ENCODE measurements around the gene ERVK3-1. TPM values are rescaled to one million over a fixed set of nuclear protein-coding genes. Genes with fewer than 3 reads are reported as not detected.

ERVK3-1 gene
- total RNA-seq, 1 donor from 2014 or later: 40.4 TPM

- H3K4me3 ChIP-seq (ENCODE audit: low read depth, low read length): no peak overlapping the region
- no peak for DNase-seq (ENCODE audit: low read depth)
- TF ChIP-seq CTCF (conservative IDR thresholded peaks at IDR 0.05; ENCODE audit: low read depth, low read length): no peak
Measured at GRCh38 chr19:58355215-58355796, 50.1 kb downstream of the ERVK3-1 start.

GRCh38 chr19:58355908-58356765 lies 51.0 kb downstream of the ERVK3-1 start:
- TF ChIP-seq CTCF (conservative IDR thresholded peaks at IDR 0.05; ENCODE audit: low read depth, low read length): no peak
- H3K4me3 ChIP-seq (ENCODE audit: low read depth, low read length): no peak overlapping the region
- no peak for DNase-seq (ENCODE audit: low read depth)

- DNase-seq (ENCODE audit: low read depth): no peak
- no peak overlapping the region for H3K4me3 ChIP-seq (ENCODE audit: low read depth, low read length)
- TF ChIP-seq CTCF (conservative IDR thresholded peaks at IDR 0.05; ENCODE audit: low read depth, low read length): no peak
Measured at GRCh38 chr19:58356766-58357480, 51.7 kb downstream of the ERVK3-1 start.

- no peak for DNase-seq (ENCODE audit: low read depth)
- TF ChIP-seq CTCF (conservative IDR thresholded peaks at IDR 0.05; ENCODE audit: low read depth, low read length): no peak
- no peak overlapping the region for H3K4me3 ChIP-seq (ENCODE audit: low read depth, low read length)
Measured at GRCh38 chr19:58357481-58358145, 52.4 kb downstream of the ERVK3-1 start.

GRCh38 chr19:58361900-58362271 lies 56.7 kb downstream of the ERVK3-1 start:
- no peak for DNase-seq (ENCODE audit: low read depth)
- TF ChIP-seq CTCF (conservative IDR thresholded peaks at IDR 0.05; ENCODE audit: low read depth, low read length): peak; percentile 12
- H3K4me3 ChIP-seq (ENCODE audit: low read depth, low read length): peak overlapping the region; percentile 80

GRCh38 chr19:58362272-58362994 lies 57.3 kb downstream of the ERVK3-1 start, which contains the start of gene ZNF497:
Gene ZNF497 (minus strand): TSS chr19:58362751. CDS start chr19:58357635, 5,116 bp downstream.
- no peak for TF ChIP-seq CTCF (conservative IDR thresholded peaks at IDR 0.05; ENCODE audit: low read depth, low read length)
- peak; percentile 26 for DNase-seq (ENCODE audit: low read depth)
- peak within 1 kb of the TSS; percentile 80 for H3K4me3 ChIP-seq (ENCODE audit: low read depth, low read length)

All from epithelial cell of proximal tubule (primary cell).